Peyer's patch (tissue), 4 donors: ENCODE measurements around the gene NCKAP5.

Experiments
- POLR2A ChIP-seq, 2 donors: fragments of 450-650 bp; IDR thresholded peaks; one replicate each; pipeline ENCODE4 v1.5.1; 2017; ENCODE audit warnings: antibody characterized with exemption in 2 of 2, mild to moderate bottlenecking in 2 of 2, moderate library complexity in 2 of 2
- TF ChIP-seq, protein P1 (sequence below), 6 experiments: fragments of 450-650 bp in 4 of 6; fragments of 200-600 bp in 2 of 6; sonication (generic) in 1 of 6; IDR thresholded peaks; one replicate each; pipeline ENCODE4 v1.5.1; 2017 to 2019; ENCODE audit warnings: antibody characterized with exemption in 6 of 6, mild to moderate bottlenecking in 3 of 6, moderate library complexity in 1 of 6

DNA sequence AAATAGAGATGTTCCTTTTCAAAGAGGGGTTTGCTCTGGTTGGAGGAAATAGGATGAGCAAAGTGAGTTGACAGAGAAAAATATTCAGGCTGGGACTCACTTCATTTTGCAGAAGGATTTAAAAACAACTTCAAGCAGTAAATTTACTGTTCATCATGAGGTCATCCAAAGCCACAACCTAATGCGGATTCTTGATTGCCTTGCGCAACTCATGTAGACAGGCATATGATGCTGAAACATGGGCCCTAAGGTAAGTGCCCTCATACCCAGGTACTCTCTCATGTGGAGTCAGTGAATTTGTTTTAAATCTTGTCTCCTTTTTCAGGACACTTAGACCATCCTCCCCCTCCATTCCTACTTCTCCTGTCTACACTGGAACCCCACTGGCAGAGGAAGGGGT, 846.3 kb downstream of the NCKAP5 start:
- TF ChIP-seq, protein P1, sequence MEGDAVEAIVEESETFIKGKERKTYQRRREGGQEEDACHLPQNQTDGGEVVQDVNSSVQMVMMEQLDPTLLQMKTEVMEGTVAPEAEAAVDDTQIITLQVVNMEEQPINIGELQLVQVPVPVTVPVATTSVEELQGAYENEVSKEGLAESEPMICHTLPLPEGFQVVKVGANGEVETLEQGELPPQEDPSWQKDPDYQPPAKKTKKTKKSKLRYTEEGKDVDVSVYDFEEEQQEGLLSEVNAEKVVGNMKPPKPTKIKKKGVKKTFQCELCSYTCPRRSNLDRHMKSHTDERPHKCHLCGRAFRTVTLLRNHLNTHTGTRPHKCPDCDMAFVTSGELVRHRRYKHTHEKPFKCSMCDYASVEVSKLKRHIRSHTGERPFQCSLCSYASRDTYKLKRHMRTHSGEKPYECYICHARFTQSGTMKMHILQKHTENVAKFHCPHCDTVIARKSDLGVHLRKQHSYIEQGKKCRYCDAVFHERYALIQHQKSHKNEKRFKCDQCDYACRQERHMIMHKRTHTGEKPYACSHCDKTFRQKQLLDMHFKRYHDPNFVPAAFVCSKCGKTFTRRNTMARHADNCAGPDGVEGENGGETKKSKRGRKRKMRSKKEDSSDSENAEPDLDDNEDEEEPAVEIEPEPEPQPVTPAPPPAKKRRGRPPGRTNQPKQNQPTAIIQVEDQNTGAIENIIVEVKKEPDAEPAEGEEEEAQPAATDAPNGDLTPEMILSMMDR (IDR thresholded peaks at IDR 0.05) = no peak
- TF ChIP-seq POLR2A (IDR thresholded peaks at IDR 0.05) = no peak
